H1 (cell line): ENCODE measurements around the gene ARPC2. TPM values are rescaled to one million over a fixed set of nuclear protein-coding genes. Genes with fewer than 3 reads are reported as not detected.

Experiments
- CTCF ChIA-PET: fragments of 300-600 bp; sonication (Branson Sonifier 250); formaldehyde crosslinking; loops from one replicate; lab custom pipeline; 2021; ENCODE audit not compliant: partially characterized antibody; lab: Charles Lee
- POLR2A ChIA-PET: fragments of 300-600 bp; sonication (Branson Sonifier 250); formaldehyde crosslinking; loops from one replicate; lab custom pipeline; 2021; ENCODE audit warnings: inconsistent platforms; ENCODE audit not compliant: partially characterized antibody; lab: Charles Lee
- DNase-seq, 2 experiments: peaks; one replicate each; pipeline versions ENCODE4 v3.0.0 to v3.0.0-alpha.2; 2010 to 2022; ENCODE audit warnings: low spot score in 2 of 2, low read depth in 1 of 2, mixed read lengths in 1 of 2
- FAIRE-seq: peaks from 2 replicates; lab custom pipeline; 2011; peaks lifted over from hg19 to GRCh38; lab: Jason Lieb, UNC
- H2AFZ ChIP-seq: 2 replicates; pipeline ENCODE4 v1.8.1; 2012; ENCODE audit warnings: low read length, inconsistent platforms
- H2AK5ac ChIP-seq: 2 replicates; pipeline ENCODE4 v1.6.1; 2013; ENCODE audit warnings: low read depth, low read length
- H2BK120ac ChIP-seq: replicated peaks from 2 replicates; pipeline ENCODE3; 2013; ENCODE audit warnings: low read depth, low read length, inconsistent platforms
- H2BK12ac ChIP-seq: 2 replicates; pipeline ENCODE4 v1.6.1; 2013; ENCODE audit warnings: low read depth, low read length
- H2BK15ac ChIP-seq: 2 replicates; pipeline ENCODE4 v1.6.1; 2013; ENCODE audit warnings: low read length
- H2BK20ac ChIP-seq: 2 replicates; pipeline ENCODE4 v1.6.1; 2013; ENCODE audit warnings: low read length
- H2BK5ac ChIP-seq: 2 replicates; pipeline ENCODE4 v1.6.1; 2013; ENCODE audit warnings: low read depth, low read length
- H3K14ac ChIP-seq: 2 replicates; pipeline ENCODE4 v1.6.1; 2013; ENCODE audit warnings: inconsistent platforms; ENCODE audit not compliant: insufficient read length
- H3K18ac ChIP-seq: 2 replicates; pipeline ENCODE4 v1.6.1; 2013; ENCODE audit warnings: low read length; ENCODE audit errors: extremely low read depth
- H3K23ac ChIP-seq: 2 replicates; pipeline ENCODE4 v1.6.1; 2013; ENCODE audit warnings: inconsistent platforms; ENCODE audit not compliant: insufficient read length
- H3K23me2 ChIP-seq: 2 replicates; pipeline ENCODE4 v1.6.1; 2013; ENCODE audit warnings: low read depth, low read length
- H3K27ac ChIP-seq: 2 replicates; pipeline ENCODE4 v1.6.1; 2011; ENCODE audit warnings: low read depth, low read length, inconsistent platforms
- H3K27me3 ChIP-seq, 4 experiments: replicated peaks in 1 of 4; 1 replicate in 1 of 4; 2 replicates in 3 of 4; pipeline versions ENCODE4 v1.6.1 to v1.8.1; 2011 to 2013; ENCODE audit warnings: low read length in 3 of 4, mild to moderate bottlenecking in 3 of 4, inconsistent platforms in 2 of 4, mixed read lengths in 2 of 4, moderate library complexity in 1 of 4; ENCODE audit not compliant: control insufficient read depth in 3 of 4, insufficient read depth in 3 of 4; ENCODE audit errors: extremely low read depth in 1 of 4
- H3K36me3 ChIP-seq, 4 experiments: 2 replicates each; pipeline versions ENCODE4 v1.6.1 to v1.8.1; 2011 to 2013; ENCODE audit warnings: mild to moderate bottlenecking in 4 of 4, low read length in 3 of 4, moderate library complexity in 2 of 4, control low read depth in 1 of 4, inconsistent platforms in 1 of 4; ENCODE audit not compliant: insufficient read depth in 4 of 4, control insufficient read depth in 2 of 4
- H3K4ac ChIP-seq: replicated peaks from 2 replicates; pipeline ENCODE3; 2013; ENCODE audit warnings: low read length, low read depth, mixed read lengths, inconsistent platforms; ENCODE audit not compliant: insufficient read length
- H3K4me1 ChIP-seq, 4 experiments: replicated peaks in 1 of 4; 1 replicate in 1 of 4; 2 replicates in 3 of 4; pipeline versions ENCODE4 v1.6.1 to v1.8.1; 2011 to 2013; ENCODE audit warnings: low read length in 3 of 4, inconsistent platforms in 2 of 4, mixed read lengths in 1 of 4; ENCODE audit not compliant: insufficient read depth in 4 of 4, control insufficient read depth in 3 of 4
- H3K4me2 ChIP-seq, 2 experiments: 2 replicates each; pipeline versions ENCODE4 v1.6.1 to v1.8.1; 2011 to 2013; ENCODE audit warnings: low read depth in 2 of 2, low read length in 2 of 2, control low read depth in 1 of 2, inconsistent platforms in 1 of 2, mild to moderate bottlenecking in 1 of 2; ENCODE audit not compliant: insufficient read depth in 1 of 2
- H3K4me3 ChIP-seq, 4 experiments: fragments of 200-600, 300-600 bp in 1 of 4; sonication (generic), shearing (Covaris generic), sonication (Bioruptor Twin) in 1 of 4; 2 replicates each; pipeline versions ENCODE4 v1.5.1 to v1.8.1; 2011 to 2016; ENCODE audit warnings: low read length in 4 of 4, low read depth in 3 of 4, control low read depth in 2 of 4, inconsistent platforms in 2 of 4, mild to moderate bottlenecking in 2 of 4, mixed read lengths in 1 of 4, moderate library complexity in 1 of 4; ENCODE audit not compliant: insufficient read depth in 2 of 4; ENCODE audit errors: extremely low read depth in 1 of 4
- H3K56ac ChIP-seq: replicated peaks from 2 replicates; pipeline ENCODE3; 2013; ENCODE audit warnings: low read depth, mild to moderate bottlenecking, mixed read lengths, low read length, inconsistent platforms; ENCODE audit not compliant: insufficient read length
- H3K79me1 ChIP-seq: 2 replicates; pipeline ENCODE4 v1.6.1; 2013; ENCODE audit warnings: low read depth, low read length, control low read depth
- H3K79me2 ChIP-seq, 2 experiments: 2 replicates each; pipeline versions ENCODE4 v1.6.1 to v1.8.1; 2012 to 2013; ENCODE audit warnings: low read length in 2 of 2, mild to moderate bottlenecking in 2 of 2, inconsistent platforms in 1 of 2; ENCODE audit not compliant: insufficient read depth in 2 of 2, control insufficient read depth in 1 of 2
- H3K9ac ChIP-seq, 4 experiments: replicated peaks in 1 of 4; 1 replicate in 1 of 4; 2 replicates in 3 of 4; pipeline versions ENCODE4 v1.6.1 to v1.8.1; 2011 to 2013; ENCODE audit warnings: low read depth in 3 of 4, low read length in 3 of 4, control low read depth in 2 of 4, mild to moderate bottlenecking in 2 of 4, moderate library complexity in 2 of 4, inconsistent platforms in 1 of 4; ENCODE audit errors: extremely low read depth in 1 of 4
- H3K9me3 ChIP-seq, 2 experiments: 2 replicates each; pipeline versions ENCODE4 v1.6.1 to v1.8.1; 2012 to 2013; ENCODE audit warnings: mild to moderate bottlenecking in 2 of 2, moderate library complexity in 2 of 2, control low read depth in 1 of 2, inconsistent platforms in 1 of 2, low read depth in 1 of 2, low read length in 1 of 2, mixed read lengths in 1 of 2; ENCODE audit not compliant: insufficient read depth in 2 of 2
- H4K20me1 ChIP-seq, 2 experiments: replicated peaks in 1 of 2; 2 replicates each; pipeline versions ENCODE3 to v1.8.1; 2011 to 2013; ENCODE audit warnings: inconsistent platforms in 2 of 2, low read length in 2 of 2, mild to moderate bottlenecking in 1 of 2; ENCODE audit not compliant: insufficient read depth in 2 of 2, control insufficient read depth in 1 of 2
- H4K5ac ChIP-seq: 2 replicates; pipeline ENCODE4 v1.6.1; 2013; ENCODE audit warnings: low read length, low read depth, mixed read lengths, inconsistent platforms; ENCODE audit not compliant: insufficient read length
- H4K8ac ChIP-seq: 2 replicates; pipeline ENCODE4 v1.8.0; 2013; ENCODE audit warnings: mild to moderate bottlenecking, moderate library complexity, low read length, inconsistent platforms; ENCODE audit not compliant: insufficient read depth; ENCODE audit errors: extremely low read depth
- H4K91ac ChIP-seq: replicated peaks from 2 replicates; pipeline ENCODE3; 2013; ENCODE audit warnings: low read length, mixed read lengths, inconsistent platforms; ENCODE audit not compliant: insufficient read length
- CTCF ChIP-seq, 3 experiments: IDR thresholded peaks; 1 replicate in 2 of 3; 2 replicates in 1 of 3; pipeline versions ENCODE4 v1.5.1 to v1.6.1; 2011; ENCODE audit warnings: low read length in 3 of 3, mild to moderate bottlenecking in 3 of 3, inconsistent platforms in 2 of 3, low read depth in 1 of 3, moderate library complexity in 1 of 3; ENCODE audit not compliant: insufficient read depth in 1 of 3; ENCODE audit errors: control extremely low read depth in 1 of 3
- HDAC6 ChIP-seq: IDR thresholded peaks from one replicate; pipeline ENCODE4 v1.7.1; 2012; ENCODE audit warnings: low read depth, mild to moderate bottlenecking, inconsistent platforms, low read length, moderate library complexity
- YY1 ChIP-seq: IDR thresholded peaks from 2 replicates; pipeline ENCODE4 v1.6.1; 2011; ENCODE audit warnings: low read depth, mild to moderate bottlenecking, low read length
- WGBS, 2 experiments: shearing (Covaris generic) in 1 of 2; methylation state at CpG; one replicate each; pipeline versions ENCODE4 v1.1.6 to v1.1.7; 2013 to 2015; ENCODE audit warnings: low lambda C conversion rate in 2 of 2, mixed read lengths in 2 of 2, inconsistent platforms in 1 of 2, low coverage in 1 of 2, missing lambda C conversion rate in 1 of 2; ENCODE audit not compliant: insufficient replicate concordance in 2 of 2, insufficient coverage in 1 of 2, insufficient read length in 1 of 2; ENCODE audit errors: extremely low coverage in 1 of 2, missing lambda C conversion rate in 1 of 2; 5-methylcytosine and 5-hydroxymethylcytosine counted together
- polyA plus RNA-seq, 7 experiments: library from polyadenylated mRNA; depleted of rRNA in 3 of 7; stranded (reverse) in 5 of 7; unstranded in 2 of 7; fragments of >200 nt in 5 of 7; fragments of 200-250 nt in 2 of 7; gene quantifications; 1 replicate in 5 of 7; 2 replicates in 1 of 7; 4 replicates in 1 of 7; pipeline versions ENCODE4 v1.2.1 to v1.2.3, GENCODE V29; 2011 to 2013; ENCODE audit warnings: missing spikeins in 2 of 7, mixed read lengths in 2 of 7
- total RNA-seq: library from RNA; stranded (reverse); fragmentation: NEBNext Ultra II Directional; extraction: Animal tissue kit (Norgen Biotek cat#: 25700); gene quantifications from 2 replicates; pipeline ENCODE4 v1.2.1, GENCODE V29; 2021

Gene ARPC2
- total and polyA plus RNA-seq, 2 of the 8 experiments (the other 6 are each of a cell fraction or from before 2014, with no cell fraction given): 174 to 195 TPM

- Histone ChIP-seq H3K14ac (no peak overlapping the region), H4K20me1 (no peaks in the 10 kb centered on the region), H4K5ac (no peak overlapping the region), H3K4ac (no peak overlapping the region), H3K4me2 (no peak overlapping the region), H3K23ac (no peak overlapping the region), H3K79me1 (no peaks in the 10 kb centered on the region), H2BK5ac (no peak overlapping the region), H3K18ac (no peak overlapping the region), H2BK12ac (no peak overlapping the region), H3K79me2 (no peaks in the 10 kb centered on the region), H3K9ac (no peak overlapping the region), H3K23me2 (no peaks in the 10 kb centered on the region), H3K27ac (no peak overlapping the region), H3K36me3 (peaks cover 23 to 81% (median 58%) of the 10 kb centered on the region in 4 experiments), H2BK15ac (no peak overlapping the region), H3K4me1 (no peaks in the 10 kb centered on the region), H4K91ac (no peak overlapping the region), H3K4me3 (no peak overlapping the region), H4K8ac (no peak overlapping the region), H2BK120ac (no peak overlapping the region), H2AFZ (no peak overlapping the region), H3K27me3 (no peaks in the 10 kb centered on the region), H2BK20ac (no peak overlapping the region), H2AK5ac (no peak overlapping the region), H3K9me3 (no peaks in the 10 kb centered on the region), H3K56ac (no peak overlapping the region)
- DNase-seq: no peak
- no peak for FAIRE-seq
- ChIA-PET POLR2A (interaction anchor here (0.6 to 1.1 kb wide), 5 partner anchors 9 to 141 kb away, joined by 3 to 4 read pairs (median 4); no protein-coding TSS in a partner anchor), CTCF (interaction anchor here (0.7 to 3.1 kb wide), 11 partner anchors 10 to 445 kb away, joined by 3 to 25 read pairs (median 5); partner anchors contain the start of genes ARPC2 and GPBAR1)
- TF ChIP-seq YY1 (no peak), HDAC6 (no peak), CTCF (IDR thresholded peaks at IDR 0.05; ENCODE audit: control extremely low read depth in 1 of 3, insufficient read depth in 1 of 3, low read depth in 1 of 3, low read length in 3 of 3) (peak in 1 of 3 experiments; percentile 17; a peak in 1 of 4 replicates)
- WGBS, 2 experiments: 94% methylated on average over 1 of the region's 1 CpG; no CpG with 5 or more reads in 1 of the 2 experiments
These were observed 13.9 kb downstream of the ARPC2 start for GRCh38 chr2:218230882-218231281.
